ENCODE measurements around the gene RBPJL. TPM values are rescaled to one million over a fixed set of nuclear protein-coding genes. Genes with fewer than 3 reads are reported as not detected.
A peak's percentile ranks its signal among the peaks of the same experiment; 100 is the strongest.

The RBPJL gene
- total RNA-seq, 4 donors from 2014 or later = not detected

DNA sequence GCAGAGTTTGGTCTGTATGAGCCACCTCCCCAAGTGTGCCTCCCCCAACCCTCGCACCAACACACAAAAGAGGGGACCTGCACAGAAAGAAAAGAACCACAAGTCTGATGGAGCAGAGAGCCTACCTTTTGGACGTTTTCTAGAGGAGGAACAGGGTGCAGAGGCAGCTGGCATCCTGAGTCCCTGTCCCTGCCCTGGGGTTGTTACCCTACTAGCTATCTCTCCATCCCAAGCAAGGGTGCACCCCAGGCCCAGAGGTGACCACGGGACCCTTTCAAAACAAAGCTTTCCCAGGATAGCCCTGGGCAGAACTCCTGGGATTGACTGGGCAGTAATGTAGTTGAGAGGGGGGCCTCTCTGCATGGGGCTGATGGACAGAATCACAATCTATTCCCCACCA, 11.2 kb downstream of the RBPJL start:
- intact Hi-C loops (cut with DNase I; ENCODE audit: low total_unique reads) = loop anchor here (2.0 to 10.0 kb wide), 2 partner anchors 119 to 447 kb away; no protein-coding TSS in a partner anchor
- Histone ChIP-seq H3K27me3 (no peaks in the 10 kb centered on the region), H3K4me3 (no peak overlapping the region), H3K4me1 (no peaks in the 10 kb centered on the region), H3K36me3 (no peaks in the 10 kb centered on the region), H3K27ac (no peak overlapping the region), H3K9me3 (no peaks in the 10 kb centered on the region)
- no peak for DNase-seq
- TF ChIP-seq, protein P1, sequence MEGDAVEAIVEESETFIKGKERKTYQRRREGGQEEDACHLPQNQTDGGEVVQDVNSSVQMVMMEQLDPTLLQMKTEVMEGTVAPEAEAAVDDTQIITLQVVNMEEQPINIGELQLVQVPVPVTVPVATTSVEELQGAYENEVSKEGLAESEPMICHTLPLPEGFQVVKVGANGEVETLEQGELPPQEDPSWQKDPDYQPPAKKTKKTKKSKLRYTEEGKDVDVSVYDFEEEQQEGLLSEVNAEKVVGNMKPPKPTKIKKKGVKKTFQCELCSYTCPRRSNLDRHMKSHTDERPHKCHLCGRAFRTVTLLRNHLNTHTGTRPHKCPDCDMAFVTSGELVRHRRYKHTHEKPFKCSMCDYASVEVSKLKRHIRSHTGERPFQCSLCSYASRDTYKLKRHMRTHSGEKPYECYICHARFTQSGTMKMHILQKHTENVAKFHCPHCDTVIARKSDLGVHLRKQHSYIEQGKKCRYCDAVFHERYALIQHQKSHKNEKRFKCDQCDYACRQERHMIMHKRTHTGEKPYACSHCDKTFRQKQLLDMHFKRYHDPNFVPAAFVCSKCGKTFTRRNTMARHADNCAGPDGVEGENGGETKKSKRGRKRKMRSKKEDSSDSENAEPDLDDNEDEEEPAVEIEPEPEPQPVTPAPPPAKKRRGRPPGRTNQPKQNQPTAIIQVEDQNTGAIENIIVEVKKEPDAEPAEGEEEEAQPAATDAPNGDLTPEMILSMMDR (IDR thresholded peaks at IDR 0.05) = no peak
- no peak for TF ChIP-seq POLR2A (IDR thresholded peaks at IDR 0.05)

DNA sequence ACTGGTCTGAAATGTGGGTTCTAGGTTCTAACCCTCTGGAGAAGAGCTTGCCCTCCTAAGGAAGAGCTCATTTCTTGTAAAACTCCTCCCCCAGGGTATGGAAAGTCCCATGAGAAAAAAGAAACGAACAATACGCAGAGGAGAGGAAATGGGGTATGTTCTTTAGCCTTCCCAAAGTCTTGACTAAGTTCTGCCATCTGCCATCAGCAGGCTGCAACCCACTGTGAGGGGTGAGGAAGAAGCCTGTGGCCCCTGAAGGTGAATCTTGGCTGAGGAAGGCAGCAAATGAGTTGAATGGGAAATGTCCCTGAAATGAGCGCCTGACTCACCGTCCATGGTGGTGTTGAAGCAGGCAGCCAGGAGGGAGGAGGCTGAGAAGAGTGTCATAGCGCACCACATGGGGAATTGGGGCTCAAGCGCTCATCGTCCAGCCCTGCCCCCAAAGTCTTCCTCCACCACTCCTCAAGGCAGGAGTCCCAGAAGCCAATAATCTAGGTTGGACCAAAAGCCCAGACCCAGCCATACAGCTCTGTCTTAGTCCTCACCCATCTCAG, 11.8 kb downstream of the RBPJL start:
- Histone ChIP-seq H3K9me3 (no peaks in the 10 kb centered on the region), H3K27ac (no peak overlapping the region), H3K27me3 (no peaks in the 10 kb centered on the region), H3K4me1 (no peaks in the 10 kb centered on the region), H3K4me3 (no peak overlapping the region), H3K36me3 (no peaks in the 10 kb centered on the region)
- no peak for DNase-seq
- TF ChIP-seq, protein P1 (IDR thresholded peaks at IDR 0.05) = no peak
- TF ChIP-seq POLR2A (IDR thresholded peaks at IDR 0.05) = no peak
- intact Hi-C loops (cut with DNase I; ENCODE audit: low total_unique reads) = loop anchor here (10.0 kb wide), 1 partner anchor 446 kb away; no protein-coding TSS in a partner anchor

DNA sequence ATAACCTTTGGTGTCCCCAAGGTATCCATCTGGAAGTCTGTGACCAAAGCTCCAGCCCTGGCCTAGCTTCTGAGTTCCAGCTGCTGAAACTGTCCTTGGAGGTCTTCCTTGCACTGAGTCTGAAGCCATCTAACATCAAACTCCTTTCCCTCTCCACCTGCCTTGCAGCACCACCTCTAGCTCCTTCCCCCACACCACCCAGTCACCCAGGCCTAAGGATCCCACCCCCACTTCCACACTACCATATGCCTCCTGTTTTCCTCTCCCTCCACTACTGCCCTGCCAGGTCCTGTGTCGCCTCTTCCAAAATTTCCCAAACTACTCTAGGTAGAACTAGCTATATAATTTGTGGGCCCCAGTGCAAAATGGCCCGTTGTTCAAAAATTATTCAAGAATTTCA, 12.3 kb downstream of the RBPJL start:
- H3K27ac ChIP-seq = no peak overlapping the region
- no peaks in the 10 kb centered on the region for H3K4me1 ChIP-seq
- intact Hi-C loops (cut with DNase I; ENCODE audit: low total_unique reads) = loop anchor here (10.0 kb wide), 1 partner anchor 446 kb away; no protein-coding TSS in a partner anchor
- no peaks in the 10 kb centered on the region for H3K27me3 ChIP-seq
- no peaks in the 10 kb centered on the region for H3K36me3 ChIP-seq
- H3K4me3 ChIP-seq = no peak overlapping the region
- H3K9me3 ChIP-seq = no peaks in the 10 kb centered on the region
- DNase-seq = no peak
- TF ChIP-seq POLR2A (IDR thresholded peaks at IDR 0.05) = no peak
- TF ChIP-seq, protein P1 (IDR thresholded peaks at IDR 0.05) = no peak

DNA sequence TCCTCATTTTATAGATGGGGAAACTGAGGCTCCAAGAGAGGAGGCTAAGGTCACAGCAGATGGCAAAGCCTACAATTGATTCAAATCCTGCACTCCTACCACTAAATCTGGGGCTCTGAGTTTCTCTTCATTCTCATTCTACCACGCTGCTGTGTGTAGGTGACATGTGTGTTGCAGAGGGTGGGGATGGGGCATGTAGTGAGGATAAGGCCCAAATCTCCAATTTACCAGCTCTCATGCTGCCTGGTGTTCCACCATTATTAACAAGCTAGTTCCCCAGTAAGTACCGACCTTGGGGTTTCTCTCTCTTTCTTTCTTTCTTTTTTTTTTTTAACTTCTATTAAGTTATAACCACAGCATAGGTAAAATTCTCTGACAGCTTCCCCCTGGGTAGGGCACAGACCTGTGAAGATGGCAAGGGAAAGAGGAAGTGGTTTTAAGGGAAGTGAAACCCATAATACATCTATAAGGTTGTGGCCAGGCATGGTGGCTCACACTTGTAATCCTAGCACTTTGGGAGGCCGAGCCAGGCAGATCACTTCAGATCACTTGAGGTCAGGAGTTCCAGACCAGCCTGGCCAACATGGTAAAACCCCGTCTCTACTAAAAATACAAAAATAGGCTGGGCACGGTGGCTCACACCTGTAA, 14.4 kb downstream of the RBPJL start:
- Histone ChIP-seq H3K4me1 (no peaks in the 10 kb centered on the region), H3K4me3 (no peak overlapping the region), H3K27me3 (no peaks in the 10 kb centered on the region), H3K27ac (no peak overlapping the region), H3K36me3 (no peaks in the 10 kb centered on the region), H3K9me3 (no peaks in the 10 kb centered on the region)
- intact Hi-C loops (cut with DNase I; ENCODE audit: low total_unique reads) = no loop called here
- no peak for DNase-seq
- TF ChIP-seq, protein P1 (IDR thresholded peaks at IDR 0.05) = no peak
- no peak for TF ChIP-seq POLR2A (IDR thresholded peaks at IDR 0.05)

DNA sequence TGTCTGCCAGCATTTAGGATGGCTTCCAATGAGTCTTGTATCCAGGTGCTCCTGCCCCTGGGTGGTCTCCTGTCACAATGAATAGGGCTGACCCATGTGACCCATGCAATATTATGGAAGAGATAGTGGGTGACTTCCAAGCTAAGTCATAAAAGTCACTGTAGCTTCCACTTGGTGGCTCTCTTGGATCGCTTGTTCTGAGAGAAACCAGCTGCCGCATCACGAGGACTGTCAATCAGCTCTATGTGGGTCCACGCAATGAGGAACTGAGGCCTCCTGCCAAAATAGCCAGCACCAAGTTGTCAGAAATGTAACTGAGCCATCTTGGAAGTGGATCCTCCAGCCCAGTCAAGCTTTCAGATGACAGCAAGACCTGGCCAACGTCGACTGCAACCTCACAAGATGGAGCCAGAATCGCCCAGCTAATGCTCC, 16.3 kb downstream of the RBPJL start:
- H3K4me1 ChIP-seq = no peaks in the 10 kb centered on the region
- no peak for DNase-seq
- H3K36me3 ChIP-seq = no peaks in the 10 kb centered on the region
- H3K4me3 ChIP-seq = no peak overlapping the region
- no peaks in the 10 kb centered on the region for H3K27me3 ChIP-seq
- no peak overlapping the region for H3K27ac ChIP-seq
- TF ChIP-seq, protein P1 (IDR thresholded peaks at IDR 0.05) = peak in 2 of 4 experiments; percentile 23 to 27
- TF ChIP-seq POLR2A (IDR thresholded peaks at IDR 0.05) = no peak
- intact Hi-C loops (cut with DNase I; ENCODE audit: low total_unique reads) = no loop called here
- no peaks in the 10 kb centered on the region for H3K9me3 ChIP-seq

All from uterus (tissue), 4 donors.